ENCODE data around the gene DENND1A. TPM values are rescaled to one million over a fixed set of nuclear protein-coding genes. Genes with fewer than 3 reads are reported as not detected.

DENND1A gene
- total RNA-seq, 1 experiment from 2014 or later: 23.5 TPM

DNA sequence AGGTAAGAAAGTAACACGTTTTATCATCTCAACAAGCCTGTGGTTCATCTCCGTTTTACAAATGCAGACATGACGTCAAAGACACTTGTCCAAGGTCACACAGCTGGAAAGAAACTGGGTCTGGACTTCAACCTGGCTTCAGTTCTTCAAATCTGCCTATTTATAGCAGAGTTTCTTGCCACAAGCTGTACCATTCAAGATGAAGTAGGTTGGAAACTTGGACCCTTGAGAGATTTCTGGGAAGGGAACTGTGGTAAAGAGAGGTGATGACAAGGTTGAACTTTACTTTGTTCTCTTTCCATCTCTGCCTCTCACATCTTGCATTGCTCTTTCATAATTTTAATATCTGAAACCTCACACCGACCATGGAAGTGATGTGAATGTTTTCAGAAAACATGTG is 29.9 kb upstream of the DENND1A start:
- H3K4me3 Mint-ChIP-seq: no peak overlapping the region
- peaks cover 12% of the 10 kb centered on the region for H3K4me1 Mint-ChIP-seq
- CTCF ChIA-PET: interaction anchor here (2.5 kb wide), 1 partner anchor 81 kb away, joined by 6 read pairs; no protein-coding TSS in a partner anchor
- no peak overlapping the region for H3K27ac Mint-ChIP-seq
- DNase-seq (ENCODE audit: low spot score): no peak
- H3K9me3 Mint-ChIP-seq: no peaks in the 10 kb centered on the region
- TF ChIP-seq ZNF121 (CRISPR knock-in tag; IDR thresholded peaks at IDR 0.05) (no peak), NFATC4 (CRISPR knock-in tag; IDR thresholded peaks at IDR 0.05) (no peak), ATF2 (CRISPR knock-in tag; IDR thresholded peaks at IDR 0.05; ENCODE audit: borderline replicate concordance, low read depth) (no peak), FOXJ3 (CRISPR knock-in tag; IDR thresholded peaks at IDR 0.05; ENCODE audit: borderline replicate concordance) (no peak), NR3C1 (CRISPR knock-in tag; conservative IDR thresholded peaks at IDR 0.05; ENCODE audit: low read depth) (no peak), NFYB (CRISPR knock-in tag; conservative IDR thresholded peaks at IDR 0.05; ENCODE audit: low read depth) (no peak), ZNF263 (CRISPR knock-in tag; IDR thresholded peaks at IDR 0.05; ENCODE audit: low read depth) (no peak), SMAD3 (CRISPR knock-in tag; IDR thresholded peaks at IDR 0.05; ENCODE audit: borderline replicate concordance) (no peak), ZNF671 (CRISPR knock-in tag; IDR thresholded peaks at IDR 0.05) (no peak), ZNF232 (CRISPR knock-in tag; IDR thresholded peaks at IDR 0.05) (no peak), MLX (CRISPR knock-in tag; IDR thresholded peaks at IDR 0.05) (no peak), FOXP1 (CRISPR knock-in tag; IDR thresholded peaks at IDR 0.05; ENCODE audit: borderline replicate concordance) (no peak), SMAD4 (CRISPR knock-in tag; IDR thresholded peaks at IDR 0.05) (no peak), ETV6 (CRISPR knock-in tag; IDR thresholded peaks at IDR 0.05) (no peak), TP53 (CRISPR knock-in tag; IDR thresholded peaks at IDR 0.05) (no peak), ZNF281 (CRISPR knock-in tag; IDR thresholded peaks at IDR 0.05) (no peak), ZNF219 (CRISPR knock-in tag; IDR thresholded peaks at IDR 0.05; ENCODE audit: borderline replicate concordance) (no peak), ATF6 (CRISPR knock-in tag; IDR thresholded peaks at IDR 0.05) (no peak)
- TF ChIP-seq, protein P1, sequence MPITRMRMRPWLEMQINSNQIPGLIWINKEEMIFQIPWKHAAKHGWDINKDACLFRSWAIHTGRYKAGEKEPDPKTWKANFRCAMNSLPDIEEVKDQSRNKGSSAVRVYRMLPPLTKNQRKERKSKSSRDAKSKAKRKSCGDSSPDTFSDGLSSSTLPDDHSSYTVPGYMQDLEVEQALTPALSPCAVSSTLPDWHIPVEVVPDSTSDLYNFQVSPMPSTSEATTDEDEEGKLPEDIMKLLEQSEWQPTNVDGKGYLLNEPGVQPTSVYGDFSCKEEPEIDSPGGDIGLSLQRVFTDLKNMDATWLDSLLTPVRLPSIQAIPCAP (CRISPR knock-in tag; IDR thresholded peaks at IDR 0.05): no peak
- POLR2A ChIA-PET: no interaction called here
- no peak for ATAC-seq
- peaks cover 8% of the 10 kb centered on the region for H3K27me3 Mint-ChIP-seq (ENCODE audit: low read depth)
- no peaks in the 10 kb centered on the region for H3K36me3 Mint-ChIP-seq

GRCh38 chr9:123957731-123958130 is 27.8 kb upstream of the DENND1A start:
- Mint-ChIP-seq H3K27ac (no peak overlapping the region), H3K27me3 (ENCODE audit: low read depth) (peaks cover 8% of the 10 kb centered on the region), H3K9me3 (no peaks in the 10 kb centered on the region), H3K36me3 (no peaks in the 10 kb centered on the region), H3K4me1 (peaks cover 24% of the 10 kb centered on the region), H3K4me3 (no peak overlapping the region)
- CTCF ChIA-PET: interaction anchor here (2.5 kb wide), 1 partner anchor 83 kb away, joined by 6 read pairs; no protein-coding TSS in a partner anchor
- POLR2A ChIA-PET: no interaction called here
- no peak for ATAC-seq
- no peak for DNase-seq (ENCODE audit: low spot score)
- TF ChIP-seq NR3C1 (CRISPR knock-in tag; conservative IDR thresholded peaks at IDR 0.05; ENCODE audit: low read depth): no peak
- TF ChIP-seq, protein P2, sequence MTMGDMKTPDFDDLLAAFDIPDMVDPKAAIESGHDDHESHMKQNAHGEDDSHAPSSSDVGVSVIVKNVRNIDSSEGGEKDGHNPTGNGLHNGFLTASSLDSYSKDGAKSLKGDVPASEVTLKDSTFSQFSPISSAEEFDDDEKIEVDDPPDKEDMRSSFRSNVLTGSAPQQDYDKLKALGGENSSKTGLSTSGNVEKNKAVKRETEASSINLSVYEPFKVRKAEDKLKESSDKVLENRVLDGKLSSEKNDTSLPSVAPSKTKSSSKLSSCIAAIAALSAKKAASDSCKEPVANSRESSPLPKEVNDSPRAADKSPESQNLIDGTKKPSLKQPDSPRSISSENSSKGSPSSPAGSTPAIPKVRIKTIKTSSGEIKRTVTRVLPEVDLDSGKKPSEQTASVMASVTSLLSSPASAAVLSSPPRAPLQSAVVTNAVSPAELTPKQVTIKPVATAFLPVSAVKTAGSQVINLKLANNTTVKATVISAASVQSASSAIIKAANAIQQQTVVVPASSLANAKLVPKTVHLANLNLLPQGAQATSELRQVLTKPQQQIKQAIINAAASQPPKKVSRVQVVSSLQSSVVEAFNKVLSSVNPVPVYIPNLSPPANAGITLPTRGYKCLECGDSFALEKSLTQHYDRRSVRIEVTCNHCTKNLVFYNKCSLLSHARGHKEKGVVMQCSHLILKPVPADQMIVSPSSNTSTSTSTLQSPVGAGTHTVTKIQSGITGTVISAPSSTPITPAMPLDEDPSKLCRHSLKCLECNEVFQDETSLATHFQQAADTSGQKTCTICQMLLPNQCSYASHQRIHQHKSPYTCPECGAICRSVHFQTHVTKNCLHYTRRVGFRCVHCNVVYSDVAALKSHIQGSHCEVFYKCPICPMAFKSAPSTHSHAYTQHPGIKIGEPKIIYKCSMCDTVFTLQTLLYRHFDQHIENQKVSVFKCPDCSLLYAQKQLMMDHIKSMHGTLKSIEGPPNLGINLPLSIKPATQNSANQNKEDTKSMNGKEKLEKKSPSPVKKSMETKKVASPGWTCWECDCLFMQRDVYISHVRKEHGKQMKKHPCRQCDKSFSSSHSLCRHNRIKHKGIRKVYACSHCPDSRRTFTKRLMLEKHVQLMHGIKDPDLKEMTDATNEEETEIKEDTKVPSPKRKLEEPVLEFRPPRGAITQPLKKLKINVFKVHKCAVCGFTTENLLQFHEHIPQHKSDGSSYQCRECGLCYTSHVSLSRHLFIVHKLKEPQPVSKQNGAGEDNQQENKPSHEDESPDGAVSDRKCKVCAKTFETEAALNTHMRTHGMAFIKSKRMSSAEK (CRISPR knock-in tag; IDR thresholded peaks at IDR 0.05; ENCODE audit: borderline replicate concordance): no peak
- TF ChIP-seq AR (CRISPR knock-in tag; IDR thresholded peaks at IDR 0.05): no peak
- TF ChIP-seq JAZF1 (CRISPR knock-in tag; IDR thresholded peaks at IDR 0.05): no peak
